PC-9 (cell line): ENCODE data around the gene BMP3.

Experiments
- CTCF ChIP-seq: fragments of 200-600 bp; sonication (generic); conservative IDR thresholded peaks from 2 replicates; pipeline ENCODE4 v1.6.1; 2017; ENCODE audit warnings: mixed run types, antibody characterized with exemption, mild to moderate bottlenecking, moderate library complexity
- EZH2 ChIP-seq: fragments of 200-600 bp; sonication (generic); IDR thresholded peaks from 2 replicates; pipeline ENCODE4 v1.8.0; 2017; ENCODE audit warnings: antibody characterized with exemption, low read depth

DNA sequence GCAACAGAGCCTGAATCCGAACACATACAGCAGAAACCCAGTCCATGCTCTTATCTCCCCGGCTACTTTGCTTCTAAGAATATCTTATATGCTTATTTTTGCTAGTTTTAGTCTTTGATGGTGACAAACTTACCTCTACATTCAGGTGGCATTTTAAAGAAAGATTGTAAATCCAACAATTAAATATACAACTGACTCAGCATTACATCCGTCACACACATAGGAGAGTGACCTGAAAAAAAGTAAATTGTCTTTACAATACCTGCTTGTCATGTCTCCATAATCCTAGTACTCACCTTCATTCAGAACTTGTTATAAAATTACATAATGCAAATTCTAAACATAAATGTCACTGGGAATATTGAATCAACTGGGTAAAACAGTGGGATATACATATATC, 30.6 kb upstream of the BMP3 start:
- no peak for TF ChIP-seq CTCF
- no peak for TF ChIP-seq EZH2
